T follicular helper cell (primary cell): ENCODE data around the gene COX19.

Source experiments
- DNase-seq: peaks from one replicate; pipeline ENCODE4 v3.0.0-alpha.2; 2020; ENCODE audit warnings: low read depth

Gene COX19

DNA sequence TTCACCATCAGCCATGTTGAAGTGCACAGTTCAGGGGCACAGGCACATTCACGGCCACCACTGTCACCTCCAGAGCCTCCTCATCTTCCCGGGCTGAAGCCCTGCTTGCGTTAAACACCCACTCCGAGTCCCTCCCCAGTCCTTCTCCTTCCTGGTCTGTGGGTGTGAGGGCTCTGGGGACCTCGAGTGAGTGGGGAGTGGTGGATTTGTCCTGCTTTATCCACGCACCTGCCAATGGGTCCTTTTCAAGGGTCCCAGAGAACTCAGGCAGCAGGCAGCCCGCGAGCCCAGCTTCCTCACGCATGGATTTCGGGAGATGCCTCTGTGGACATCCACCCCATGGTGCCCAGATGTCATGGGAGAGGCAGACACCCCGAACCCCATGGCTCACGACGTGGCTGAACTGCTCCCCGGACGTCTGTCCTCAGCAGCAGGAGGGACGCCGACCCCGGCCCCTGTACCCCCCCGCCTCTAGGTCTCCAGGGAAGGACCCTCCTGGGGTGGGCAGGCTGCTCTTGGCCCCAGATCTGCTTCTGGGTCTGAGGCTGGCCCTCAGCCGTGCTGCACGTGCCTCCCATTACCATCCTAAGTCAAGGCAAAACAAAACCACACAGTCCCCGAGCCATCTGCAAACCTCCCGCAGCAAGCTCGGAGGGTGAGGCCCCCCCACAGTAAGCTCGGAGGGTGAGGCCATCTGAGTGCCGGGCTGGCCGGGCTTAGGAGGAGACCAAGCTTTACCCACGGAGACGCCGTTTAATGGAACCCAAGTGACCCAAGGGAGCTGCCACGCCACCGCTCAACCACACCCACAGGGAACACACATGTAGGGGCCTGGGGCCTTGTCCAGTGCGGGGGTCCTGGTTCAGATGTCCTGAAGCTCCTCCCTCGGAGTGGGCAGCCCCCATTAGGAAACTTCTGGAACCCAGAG is 16.6 kb upstream of the COX19 start:
- DNase-seq: no peak

- no peak for DNase-seq
Measured at GRCh38 chr7:990933-991728, 15.8 kb upstream of the COX19 start.

DNA sequence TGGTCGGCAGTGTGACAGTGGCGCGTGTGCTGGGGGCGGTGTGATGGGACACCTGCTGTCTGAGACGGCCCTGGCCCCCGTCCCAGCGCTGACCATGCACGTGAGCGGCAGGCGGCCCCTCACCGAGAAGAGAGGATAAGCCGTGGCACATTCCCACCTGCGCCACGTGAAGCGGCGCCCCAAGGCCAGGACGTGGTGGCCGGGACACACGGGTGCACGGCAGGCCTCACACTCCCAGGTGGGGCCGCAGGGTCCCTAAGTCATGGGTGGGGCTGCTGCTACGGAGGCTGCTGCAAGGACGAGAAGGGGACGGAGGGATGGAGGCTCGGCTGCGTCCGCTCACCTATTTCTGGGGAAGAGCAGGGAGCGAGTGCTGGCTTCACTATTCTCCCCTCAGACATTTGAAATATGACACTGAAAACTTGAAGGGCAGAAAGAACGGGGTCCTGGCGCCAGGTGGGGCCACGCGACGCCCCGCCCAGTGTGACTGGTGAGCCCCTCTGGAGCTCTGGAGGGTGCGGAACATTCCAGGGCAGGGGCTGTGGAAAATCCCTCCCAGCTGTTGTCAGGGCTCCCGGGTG is 15.1 kb upstream of the COX19 start:
- DNase-seq: no peak

DNA sequence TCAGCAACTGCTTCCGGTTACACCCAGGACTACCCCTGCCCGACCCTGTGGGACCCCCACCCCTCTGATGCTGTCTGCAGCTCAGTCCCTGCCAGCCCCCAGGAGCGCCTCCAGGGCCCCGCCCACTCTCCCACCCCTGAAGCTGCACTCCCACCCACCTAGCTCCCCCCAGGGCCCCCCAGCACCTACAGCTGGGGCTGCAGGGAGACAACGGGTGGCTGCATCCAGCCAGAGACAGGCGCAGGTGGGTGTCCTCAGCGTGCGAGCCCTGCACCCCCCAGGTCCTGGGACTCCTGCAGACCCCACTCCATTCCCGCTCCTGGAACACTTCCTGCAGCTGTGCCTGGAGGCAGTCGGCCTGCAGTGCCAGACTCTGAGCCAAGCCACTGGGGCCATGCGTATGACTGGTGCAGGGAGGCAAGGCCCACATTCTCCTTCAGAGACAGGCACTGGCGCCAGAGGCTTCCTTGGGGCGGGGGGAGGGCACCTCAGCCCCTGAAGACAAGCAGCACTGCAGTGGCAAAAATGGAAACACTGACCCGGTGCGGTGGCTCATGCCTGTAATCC is 13.7 kb upstream of the COX19 start:
- DNase-seq: no peak

- no peak for DNase-seq
Measured at GRCh38 chr7:988426-988911, 13.1 kb upstream of the COX19 start.

DNA sequence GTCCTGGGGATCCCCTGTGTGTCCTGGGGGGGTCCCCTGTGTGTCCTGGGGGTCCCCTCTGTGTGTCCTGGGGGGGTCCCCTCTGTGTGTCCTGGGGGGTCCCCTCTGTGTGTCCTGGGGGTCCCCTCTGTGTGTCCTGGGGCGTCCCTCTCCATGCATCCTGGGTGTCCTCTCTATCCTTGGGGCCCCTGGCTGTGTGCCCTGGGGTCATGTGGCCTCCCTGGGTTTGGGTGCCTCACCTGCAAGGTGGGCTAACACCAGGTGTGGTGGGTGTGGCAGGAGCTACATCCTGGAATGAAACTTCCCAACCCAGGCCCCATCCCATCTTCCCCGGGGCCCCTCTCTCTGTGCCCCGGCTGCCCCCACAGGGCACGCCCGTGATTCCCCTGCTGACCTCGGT is 12.6 kb upstream of the COX19 start:
- DNase-seq: no peak

GRCh38 chr7:986766-987751 is 11.7 kb upstream of the COX19 start:
- DNase-seq: no peak

- DNase-seq: no peak
Measured at GRCh38 chr7:985915-986741, 10.8 kb upstream of the COX19 start.

GRCh38 chr7:985127-985416 is 9.7 kb upstream of the COX19 start:
- DNase-seq: no peak

GRCh38 chr7:984361-985126 is 9.2 kb upstream of the COX19 start:
- no peak for DNase-seq

DNA sequence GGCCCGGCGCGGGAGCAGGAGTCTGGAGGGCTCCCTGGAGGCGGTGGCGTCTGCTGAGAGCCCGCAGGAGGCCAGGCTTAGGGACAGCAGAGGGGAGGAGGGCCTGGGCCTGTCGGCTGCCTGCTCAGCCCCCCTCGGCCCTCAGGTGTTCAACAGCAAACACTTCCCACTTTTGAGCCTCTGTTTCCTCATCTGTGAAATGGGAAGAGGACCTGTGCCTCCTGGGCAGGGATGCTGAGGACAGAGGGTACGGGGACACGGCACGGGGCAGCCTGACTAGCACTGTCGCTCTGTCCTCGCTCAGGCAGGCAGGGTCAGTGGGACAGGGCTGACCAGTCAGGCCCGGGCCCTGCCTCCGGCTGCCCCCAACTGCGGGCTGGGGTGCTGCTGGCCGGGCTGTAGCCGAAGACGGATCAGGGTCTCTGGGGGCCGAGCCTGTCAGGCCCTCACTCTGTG is 8.3 kb upstream of the COX19 start:
- DNase-seq: no peak

GRCh38 chr7:983004-983615 is 7.8 kb upstream of the COX19 start, which contains the start of gene CYP2W1:
Gene CYP2W1 (plus strand): TSS chr7:983181. CDS start chr7:983212, 31 bp downstream.
- no peak for DNase-seq

- no peak for DNase-seq
Measured at GRCh38 chr7:982511-983003, 7.2 kb upstream of the COX19 start.

DNA sequence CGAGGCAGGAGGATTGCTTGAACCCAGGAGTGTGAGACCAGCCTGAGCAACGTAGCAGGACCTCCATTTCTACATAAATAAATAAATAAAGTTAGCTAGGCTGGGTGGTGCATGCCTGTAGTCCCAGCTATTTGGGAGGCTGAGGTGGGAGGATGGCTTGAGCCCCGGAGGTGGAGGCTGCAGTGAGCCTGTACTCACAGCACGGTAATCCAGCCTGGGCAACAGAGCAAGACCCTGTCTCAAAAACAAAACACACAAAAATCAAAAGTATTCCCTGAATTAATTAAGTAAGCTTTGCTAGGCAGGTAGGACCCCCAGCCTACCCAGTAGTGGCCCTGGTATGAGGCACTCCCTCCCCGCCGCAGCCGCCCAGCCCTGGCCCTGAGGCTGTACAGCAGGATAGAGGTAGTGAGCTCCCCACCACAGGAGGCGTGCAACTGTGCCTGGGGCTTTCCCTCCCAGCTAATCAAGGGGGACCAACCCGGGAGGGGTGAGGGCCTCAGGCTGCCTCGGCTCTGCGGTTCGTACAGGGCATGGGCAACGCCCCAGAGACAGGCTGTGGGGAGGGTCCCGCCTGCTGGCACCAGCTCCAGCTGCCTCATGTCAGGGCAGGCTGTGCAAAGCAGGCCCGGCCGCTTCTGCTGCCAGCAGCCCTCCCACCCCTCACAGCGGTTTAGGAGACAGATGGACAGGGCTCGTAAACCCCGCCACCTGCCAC is 6.6 kb upstream of the COX19 start:
- no peak for DNase-seq

DNA sequence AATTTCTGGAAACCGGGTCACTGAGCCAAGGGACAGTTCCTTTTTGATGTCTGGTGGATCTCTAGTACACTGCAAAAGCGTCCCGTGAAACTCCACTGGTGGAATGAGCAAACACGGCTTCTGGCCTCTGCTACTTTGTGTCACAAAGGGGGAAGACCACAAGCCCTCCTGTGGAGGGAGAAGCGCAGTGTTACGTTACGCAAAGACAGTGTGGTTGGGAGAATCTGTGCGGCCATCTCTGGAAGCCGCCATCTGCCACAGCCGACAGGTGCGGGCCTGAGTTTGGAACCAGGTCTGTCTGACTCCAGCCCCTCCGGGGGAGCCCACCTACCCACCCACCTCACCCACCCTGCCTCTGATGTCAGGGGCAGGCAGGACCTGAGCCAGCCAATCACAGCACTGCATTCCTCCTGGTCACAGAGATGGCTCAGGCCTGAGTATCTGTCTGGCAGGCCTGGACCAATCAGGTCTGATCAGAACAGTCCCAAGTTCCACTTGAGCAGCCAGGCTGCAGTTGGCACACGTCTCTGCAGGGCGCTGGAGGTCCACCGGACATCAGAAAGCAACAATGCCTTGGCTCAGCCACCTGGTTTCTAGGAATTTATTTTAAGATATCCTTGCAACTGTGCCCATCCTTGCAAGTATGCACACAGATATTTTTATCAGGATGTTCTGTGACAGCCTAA is 4.7 kb upstream of the COX19 start:
- no peak for DNase-seq

GRCh38 chr7:979151-979550 is 3.8 kb upstream of the COX19 start:
- DNase-seq: no peak

GRCh38 chr7:978416-979091 is 3.2 kb upstream of the COX19 start:
- DNase-seq: no peak
